ENCODE measurements around the gene MCCD1.

DNA sequence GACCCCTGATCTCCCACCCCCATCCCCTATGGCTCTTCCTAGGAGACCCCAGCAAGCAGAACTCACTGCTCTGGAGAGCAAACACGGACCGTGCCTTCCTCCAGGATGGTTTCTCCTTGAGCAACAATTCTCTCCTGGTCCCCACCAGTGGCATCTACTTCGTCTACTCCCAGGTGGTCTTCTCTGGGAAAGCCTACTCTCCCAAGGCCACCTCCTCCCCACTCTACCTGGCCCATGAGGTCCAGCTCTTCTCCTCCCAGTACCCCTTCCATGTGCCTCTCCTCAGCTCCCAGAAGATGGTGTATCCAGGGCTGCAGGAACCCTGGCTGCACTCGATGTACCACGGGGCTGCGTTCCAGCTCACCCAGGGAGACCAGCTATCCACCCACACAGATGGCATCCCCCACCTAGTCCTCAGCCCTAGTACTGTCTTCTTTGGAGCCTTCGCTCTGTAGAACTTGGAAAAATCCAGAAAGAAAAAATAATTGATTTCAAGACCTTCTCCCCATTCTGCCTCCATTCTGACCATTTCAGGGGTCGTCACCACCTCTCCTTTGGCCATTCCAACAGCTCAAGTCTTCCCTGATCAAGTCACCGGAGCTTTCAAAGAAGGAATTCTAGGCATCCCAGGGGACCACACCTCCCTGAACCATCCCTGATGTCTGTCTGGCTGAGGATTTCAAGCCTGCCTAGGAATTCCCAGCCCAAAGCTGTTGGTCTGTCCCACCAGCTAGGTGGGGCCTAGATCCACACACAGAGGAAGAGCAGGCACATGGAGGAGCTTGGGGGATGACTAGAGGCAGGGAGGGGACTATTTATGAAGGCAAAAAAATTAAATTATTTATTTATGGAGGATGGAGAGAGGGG, 44.7 kb downstream of the MCCD1 start:
- TF ChIP-seq, protein P1, sequence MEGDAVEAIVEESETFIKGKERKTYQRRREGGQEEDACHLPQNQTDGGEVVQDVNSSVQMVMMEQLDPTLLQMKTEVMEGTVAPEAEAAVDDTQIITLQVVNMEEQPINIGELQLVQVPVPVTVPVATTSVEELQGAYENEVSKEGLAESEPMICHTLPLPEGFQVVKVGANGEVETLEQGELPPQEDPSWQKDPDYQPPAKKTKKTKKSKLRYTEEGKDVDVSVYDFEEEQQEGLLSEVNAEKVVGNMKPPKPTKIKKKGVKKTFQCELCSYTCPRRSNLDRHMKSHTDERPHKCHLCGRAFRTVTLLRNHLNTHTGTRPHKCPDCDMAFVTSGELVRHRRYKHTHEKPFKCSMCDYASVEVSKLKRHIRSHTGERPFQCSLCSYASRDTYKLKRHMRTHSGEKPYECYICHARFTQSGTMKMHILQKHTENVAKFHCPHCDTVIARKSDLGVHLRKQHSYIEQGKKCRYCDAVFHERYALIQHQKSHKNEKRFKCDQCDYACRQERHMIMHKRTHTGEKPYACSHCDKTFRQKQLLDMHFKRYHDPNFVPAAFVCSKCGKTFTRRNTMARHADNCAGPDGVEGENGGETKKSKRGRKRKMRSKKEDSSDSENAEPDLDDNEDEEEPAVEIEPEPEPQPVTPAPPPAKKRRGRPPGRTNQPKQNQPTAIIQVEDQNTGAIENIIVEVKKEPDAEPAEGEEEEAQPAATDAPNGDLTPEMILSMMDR (IDR thresholded peaks at IDR 0.05; ENCODE audit: low read depth, low read length): no peak
- no peak for TF ChIP-seq EZH2phosphoT487 (IDR thresholded peaks at IDR 0.05; ENCODE audit: low read depth)
